Esophagus (tissue), 2 donors: ENCODE data around the gene CFB. TPM values are rescaled to one million over a fixed set of nuclear protein-coding genes. Genes with fewer than 3 reads are reported as not detected.
A peak's percentile ranks its signal among the peaks of the same experiment; 100 is the strongest.
"Not testable (repeated sequence)": the region's sequence is repeated elsewhere in the genome, so short reads cannot be mapped to it uniquely, and the experiment has no call there.

Source experiments
- H3K27ac ChIP-seq, 2 donors: one replicate each; pipeline ENCODE4 v1.5.1; 2013; ENCODE audit warnings: low read depth in 2 of 2, mild to moderate bottlenecking in 2 of 2, inconsistent platforms in 1 of 2, low read length in 1 of 2, moderate library complexity in 1 of 2
- H3K27me3 ChIP-seq, 2 donors: one replicate each; pipeline ENCODE4 v1.6.1; 2013; ENCODE audit warnings: low read length in 2 of 2, control low read depth in 1 of 2, mild to moderate bottlenecking in 1 of 2; ENCODE audit not compliant: insufficient read depth in 2 of 2, control insufficient read depth in 1 of 2
- H3K36me3 ChIP-seq, 2 donors: one replicate each; pipeline ENCODE4 v1.6.1; 2013; ENCODE audit warnings: low read length in 1 of 2; ENCODE audit not compliant: control insufficient read depth in 2 of 2, insufficient read depth in 2 of 2
- H3K4me1 ChIP-seq, 2 donors: one replicate each; pipeline ENCODE4 v1.6.1; 2013; ENCODE audit warnings: low read length in 1 of 2; ENCODE audit not compliant: control insufficient read depth in 2 of 2, insufficient read depth in 2 of 2
- H3K4me3 ChIP-seq, 2 donors: one replicate each; pipeline ENCODE4 v1.5.1; 2013; ENCODE audit warnings: low read length in 2 of 2, mild to moderate bottlenecking in 2 of 2, low read depth in 1 of 2, moderate library complexity in 1 of 2
- H3K9me3 ChIP-seq, 2 donors: one replicate each; pipeline ENCODE4 v1.6.1; 2013; ENCODE audit warnings: mild to moderate bottlenecking in 2 of 2, low read depth in 1 of 2, low read length in 1 of 2, moderate library complexity in 1 of 2; ENCODE audit not compliant: control insufficient read depth in 2 of 2, insufficient read depth in 1 of 2
- WGBS, 2 donors: extraction: QIAGEN DNeasy Blood & Tissue Kit; methylation state at CpG; one replicate each; pipeline ENCODE4 v1.1.7; 2013; 5-methylcytosine and 5-hydroxymethylcytosine counted together
- polyA plus RNA-seq, 2 donors: library from polyadenylated mRNA; stranded (reverse); fragments of 200-250 nt; gene quantifications; one replicate each; pipeline ENCODE4 v1.2.3, GENCODE V29; 2013
- donor health status: healthy with polysubstance abuse.
- donor health status: Bipolar disorder and iron deficiency.

CFB gene
- polyA plus RNA-seq, 2 donors = 15.9 to 19.6 TPM

DNA sequence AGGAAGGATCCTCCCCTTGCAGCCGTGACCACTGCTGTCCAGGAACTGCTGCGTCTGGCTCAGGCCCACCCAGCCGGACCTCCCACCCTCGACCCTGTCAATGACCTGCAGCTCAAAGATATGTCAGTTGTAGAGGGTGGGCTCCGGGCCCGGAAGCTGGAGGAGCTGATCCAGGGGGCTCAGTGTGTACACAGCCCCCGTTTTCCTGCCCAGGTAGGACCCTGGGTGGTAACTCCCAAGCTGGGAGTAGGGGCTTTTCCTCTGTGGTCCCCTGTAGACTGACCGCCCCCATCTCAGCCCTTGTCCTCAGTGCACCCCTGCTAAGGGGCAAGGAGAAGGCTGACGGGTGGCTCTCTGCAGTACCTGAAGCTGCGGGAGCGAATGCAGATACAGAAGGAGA lies 22.4 kb downstream of the CFB start:
- H3K27me3 ChIP-seq = no peaks in the 10 kb centered on the region
- no peak overlapping the region for H3K4me3 ChIP-seq
- H3K36me3 ChIP-seq = peaks cover 35 to 54% of the 10 kb centered on the region in 2 donors
- peaks cover 3 to 13% of the 10 kb centered on the region in 2 donors for H3K4me1 ChIP-seq
- no peak overlapping the region for H3K27ac ChIP-seq
- WGBS, 2 donors = 83 to 85% methylated on average over 11 of the region's 11 CpGs
- H3K9me3 ChIP-seq = no peaks in the 10 kb centered on the region

DNA sequence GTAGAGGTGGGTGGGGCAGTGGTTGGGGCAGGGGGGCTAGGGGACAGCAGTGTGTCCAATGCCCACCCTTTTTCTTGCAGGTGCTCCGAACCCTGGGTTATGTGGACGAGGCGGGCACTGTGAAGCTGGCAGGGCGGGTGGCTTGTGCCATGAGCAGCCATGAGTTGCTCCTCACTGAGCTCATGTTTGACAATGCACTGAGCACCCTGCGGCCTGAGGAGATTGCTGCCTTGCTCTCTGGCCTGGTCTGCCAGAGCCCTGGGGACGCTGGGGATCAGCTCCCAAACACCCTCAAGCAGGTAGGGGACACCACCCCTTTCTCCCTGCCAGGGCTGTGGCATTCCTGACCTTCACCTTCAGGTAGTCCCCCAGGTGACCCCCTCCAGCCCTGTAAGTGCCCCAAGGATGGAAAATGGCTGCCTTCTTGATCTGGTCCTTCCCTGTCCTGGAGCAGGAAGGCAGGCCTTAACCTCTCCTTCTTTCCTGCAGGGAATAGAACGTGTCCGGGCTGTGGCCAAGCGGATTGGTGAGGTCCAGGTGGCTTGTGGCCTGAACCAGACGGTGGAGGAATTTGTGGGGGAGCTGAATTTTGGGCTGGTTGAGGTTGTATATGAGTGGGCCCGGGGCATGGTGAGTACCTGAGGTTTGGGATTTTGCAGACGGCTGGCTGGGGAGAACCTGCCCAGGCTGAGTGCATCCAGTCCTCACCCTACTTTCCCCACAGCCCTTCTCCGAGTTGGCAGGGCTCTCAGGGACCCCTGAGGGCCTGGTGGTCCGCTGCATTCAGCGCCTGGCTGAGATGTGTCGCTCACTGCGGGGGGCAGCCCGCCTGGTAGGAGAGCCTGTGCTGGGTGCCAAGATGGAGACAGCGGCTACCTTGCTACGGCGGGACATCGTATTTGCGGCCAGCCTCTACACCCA lies 23.2 kb downstream of the CFB start:
- 84 to 87% methylated on average over 23 of the region's 23 CpGs for WGBS, 2 donors
- Histone ChIP-seq H3K36me3 (peaks cover 30 to 49% of the 10 kb centered on the region in 2 donors), H3K27ac (no peak overlapping the region), H3K27me3 (no peaks in the 10 kb centered on the region), H3K4me1 (peaks cover 3 to 13% of the 10 kb centered on the region in 2 donors), H3K9me3 (no peaks in the 10 kb centered on the region), H3K4me3 (no peak overlapping the region)

GRCh38 chr6:31969712-31970603 lies 24.1 kb downstream of the CFB start:
- WGBS, 2 donors = 67 to 76% methylated on average over 17 of the region's 17 CpGs
- H3K36me3 ChIP-seq = peaks cover 23 to 47% of the 10 kb centered on the region in 2 donors
- peak overlapping the region in 1 of 2 donors; percentile 29 for H3K27ac ChIP-seq
- no peaks in the 10 kb centered on the region for H3K27me3 ChIP-seq
- peaks cover 3 to 13% of the 10 kb centered on the region in 2 donors for H3K4me1 ChIP-seq
- H3K9me3 ChIP-seq = no peaks in the 10 kb centered on the region
- H3K4me3 ChIP-seq = no peak overlapping the region

DNA sequence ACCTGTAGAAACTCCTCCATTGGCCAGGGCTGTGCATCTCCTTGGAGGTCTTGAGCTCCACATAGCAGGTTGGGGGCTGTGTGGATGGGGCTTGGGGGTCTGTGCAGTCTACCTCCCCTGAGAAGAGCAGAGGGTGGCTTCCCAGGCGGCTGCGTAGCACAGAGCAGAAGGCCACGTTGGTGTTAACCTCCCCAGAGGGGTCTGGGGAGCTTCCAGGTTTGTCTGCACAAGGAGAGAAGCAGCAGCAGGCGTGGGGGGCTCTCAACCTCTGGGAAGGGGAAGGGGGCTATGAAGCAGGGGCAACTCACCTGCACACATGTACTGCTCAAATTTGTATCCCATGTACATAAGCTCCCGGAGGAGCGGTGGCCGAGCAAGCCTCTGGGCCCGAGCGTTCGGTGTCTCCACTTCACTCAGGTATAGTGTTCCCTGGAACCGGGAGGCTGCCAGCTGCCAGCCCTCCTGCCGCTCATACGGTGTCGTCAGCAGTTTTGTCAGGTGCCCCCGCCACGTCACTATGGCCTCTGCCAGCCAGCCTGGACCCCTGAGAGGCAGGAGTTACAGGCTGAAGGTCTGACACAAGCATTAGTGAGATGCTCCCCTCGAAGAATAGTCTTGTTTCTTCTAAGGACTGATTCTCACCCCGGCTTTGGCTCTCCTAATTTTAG lies 24.8 kb downstream of the CFB start:
- Histone ChIP-seq H3K27me3 (no peaks in the 10 kb centered on the region), H3K9me3 (no peaks in the 10 kb centered on the region), H3K4me1 (peaks cover 3 to 13% of the 10 kb centered on the region in 2 donors), H3K4me3 (peak overlapping the region in 1 of 2 donors; percentile 80), H3K27ac (peak overlapping the region; percentile 98 to 100), H3K36me3 (peaks cover 21 to 42% of the 10 kb centered on the region in 2 donors)
- 64 to 65% methylated on average over 18 of the region's 18 CpGs for WGBS, 2 donors

GRCh38 chr6:31971279-31971992 lies 25.5 kb downstream of the CFB start:
- Histone ChIP-seq H3K9me3 (no peaks in the 10 kb centered on the region), H3K27me3 (no peaks in the 10 kb centered on the region), H3K36me3 (peaks cover 20 to 38% of the 10 kb centered on the region in 2 donors), H3K27ac (peak overlapping the region; percentile 98 to 100), H3K4me1 (peaks cover 3 to 13% of the 10 kb centered on the region in 2 donors), H3K4me3 (peak overlapping the region; percentile 73 to 80)
- WGBS, 2 donors = 14 to 18% methylated on average over 29 of the region's 29 CpGs

DNA sequence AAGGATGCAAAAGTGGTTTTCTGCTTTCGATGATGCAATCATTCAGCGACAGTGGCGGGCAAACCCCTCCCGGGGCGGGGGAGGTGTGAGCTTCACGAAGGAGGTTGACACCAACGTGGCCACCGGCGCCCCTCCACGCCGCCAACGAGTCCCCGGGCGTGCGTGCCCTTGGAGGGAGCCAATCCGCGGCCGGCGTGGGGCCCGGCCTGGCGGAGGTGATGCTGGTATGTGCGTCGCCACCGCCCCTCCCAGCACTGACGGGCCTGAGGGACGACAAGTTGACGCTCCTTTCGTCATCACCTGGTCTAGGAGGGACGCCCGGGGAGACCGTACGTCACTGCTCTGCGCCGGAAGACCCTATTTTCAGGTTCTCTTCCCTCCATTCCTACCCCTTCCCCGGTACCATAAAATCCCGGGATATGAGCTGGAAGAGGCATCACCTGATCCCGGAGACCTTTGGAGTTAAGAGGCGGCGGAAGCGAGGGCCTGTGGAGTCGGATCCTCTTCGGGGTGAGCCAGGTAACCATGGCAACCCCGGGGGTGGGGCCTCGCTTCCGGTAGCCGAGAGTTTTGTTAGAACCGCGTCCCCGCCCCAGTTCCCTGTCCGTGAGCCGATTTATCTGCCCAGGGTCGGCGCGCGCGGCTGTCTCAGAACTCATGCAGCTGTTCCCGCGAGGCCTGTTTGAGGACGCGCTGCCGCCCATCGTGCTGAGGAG lies 26.3 kb downstream of the CFB start, which contains the start of gene DXO:
TSS of gene DXO (minus strand) at position 146 of the 716 bp plus-strand sequence. CDS start 463 bp downstream, outside the sequence.
- H3K9me3 ChIP-seq = no peaks in the 10 kb centered on the region
- H3K36me3 ChIP-seq = peaks cover 16 to 31% of the 10 kb centered on the region in 2 donors
- H3K27ac ChIP-seq = peak within 1 kb of the TSS; percentile 98 to 100
- H3K4me1 ChIP-seq = peaks cover 3 to 13% of the 10 kb centered on the region in 2 donors
- 0% methylated on average over 59 to 62 of the region's 62 CpGs for WGBS, 2 donors
- no peaks in the 10 kb centered on the region for H3K27me3 ChIP-seq
- peak within 1 kb of the TSS; percentile 73 to 80 for H3K4me3 ChIP-seq

- Histone ChIP-seq H3K27ac (peak overlapping the region; percentile 98 to 100), H3K27me3 (no peaks in the 10 kb centered on the region), H3K4me3 (peak overlapping the region; percentile 73 to 80), H3K36me3 (peaks cover 16 to 26% of the 10 kb centered on the region in 2 donors), H3K4me1 (peaks cover 3 to 13% of the 10 kb centered on the region in 2 donors), H3K9me3 (no peaks in the 10 kb centered on the region)
- WGBS, 2 donors = 6% methylated on average over 19 of the region's 19 CpGs
Observed at GRCh38 chr6:31972709-31973350, 26.9 kb downstream of the CFB start.

- H3K9me3 ChIP-seq, H3K36me3 ChIP-seq, H3K4me3 ChIP-seq, H3K4me1 ChIP-seq, H3K27ac ChIP-seq, H3K27me3 ChIP-seq: not testable (repeated sequence)
- 96% methylated on average over 16 to 30 of the region's 30 CpGs for WGBS, 2 donors
Observed at GRCh38 chr6:31976065-31976464, 30.2 kb downstream of the CFB start.
